HG02981 (cell line): ENCODE results near the gene SGPP2.

Source experiments
- ATAC-seq: cut with Tn5 transposase; IDR thresholded peaks from one replicate; pipeline ENCODE4 v1.9.1; 2021; ENCODE audit warnings: mild to moderate bottlenecking, moderate library complexity; ENCODE audit not compliant: unreplicated experiment

SGPP2 gene

DNA sequence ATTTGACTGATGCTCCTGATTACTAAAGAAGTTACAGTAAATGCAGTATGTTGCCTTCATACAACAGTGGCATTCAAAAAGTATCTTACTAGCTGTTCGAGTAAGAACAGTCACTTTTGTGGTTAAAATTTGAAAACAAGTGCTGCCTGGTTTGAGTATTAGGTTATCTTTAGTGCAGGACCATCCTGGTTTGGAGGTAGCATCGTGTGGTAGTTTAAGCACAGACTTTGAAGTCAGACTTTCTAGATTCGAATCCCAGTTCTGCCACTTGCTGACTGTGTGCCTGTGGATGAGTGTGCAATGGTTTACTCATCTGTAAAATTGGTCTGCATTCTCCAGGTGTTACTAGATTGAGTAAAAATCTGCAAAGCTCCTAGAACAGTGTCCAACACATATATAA, 96.8 kb downstream of the SGPP2 start:
- peak; percentile 67 for ATAC-seq

DNA sequence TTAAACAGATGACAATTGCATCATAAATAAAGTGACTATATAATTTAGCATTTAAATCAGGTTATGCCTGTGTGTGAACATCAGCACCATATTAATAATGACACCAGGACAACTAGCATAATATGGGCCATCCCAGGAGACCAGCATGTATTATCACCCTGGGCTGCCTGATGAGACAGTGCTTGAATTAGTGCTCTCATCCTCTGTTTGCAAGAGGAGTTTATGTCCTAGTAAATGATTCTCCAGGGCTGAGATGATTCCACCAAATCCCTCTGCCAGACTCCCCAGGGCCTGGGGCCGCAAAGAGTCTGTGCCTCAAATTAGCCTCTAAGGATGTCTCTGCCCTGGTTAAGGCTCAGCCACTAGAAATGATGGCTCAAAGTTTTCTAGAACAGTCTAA, 97.7 kb downstream of the SGPP2 start:
- no peak for ATAC-seq

DNA sequence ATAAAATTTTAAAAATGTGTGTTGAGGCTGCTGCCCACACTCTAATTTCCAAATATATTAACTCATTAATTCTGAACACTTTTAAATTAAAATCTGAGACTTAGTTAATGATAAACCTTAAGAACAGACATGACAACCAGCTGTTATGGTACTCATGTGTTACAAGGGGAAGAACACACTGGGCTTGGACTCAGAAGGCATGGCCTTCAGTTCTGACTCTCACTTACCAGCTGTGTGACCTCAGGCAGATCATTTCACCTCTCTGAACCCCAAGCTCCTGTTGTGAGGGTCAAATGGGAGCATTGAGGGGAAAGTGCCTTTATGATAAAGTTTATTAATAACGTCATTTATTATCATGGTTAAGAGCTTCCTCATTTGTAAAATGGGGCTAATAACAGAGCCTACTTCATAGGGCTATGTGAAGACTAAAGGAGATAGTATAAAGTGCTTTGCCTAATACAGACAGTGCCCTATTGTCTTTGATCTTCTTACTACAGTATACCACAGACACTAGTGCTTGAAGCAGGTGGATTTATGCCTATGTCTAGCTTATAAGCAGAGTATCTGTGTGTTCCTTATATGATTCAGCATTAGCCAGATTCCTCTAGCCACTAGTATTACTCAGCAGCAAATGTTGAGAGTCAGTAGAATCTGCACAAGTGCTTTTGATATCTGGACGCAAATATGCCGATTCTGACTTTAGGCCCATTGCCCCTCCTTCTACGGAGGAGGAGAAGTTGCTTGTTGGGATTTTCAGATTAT, 99.6 kb downstream of the SGPP2 start:
- ATAC-seq, result peak; percentile 62

DNA sequence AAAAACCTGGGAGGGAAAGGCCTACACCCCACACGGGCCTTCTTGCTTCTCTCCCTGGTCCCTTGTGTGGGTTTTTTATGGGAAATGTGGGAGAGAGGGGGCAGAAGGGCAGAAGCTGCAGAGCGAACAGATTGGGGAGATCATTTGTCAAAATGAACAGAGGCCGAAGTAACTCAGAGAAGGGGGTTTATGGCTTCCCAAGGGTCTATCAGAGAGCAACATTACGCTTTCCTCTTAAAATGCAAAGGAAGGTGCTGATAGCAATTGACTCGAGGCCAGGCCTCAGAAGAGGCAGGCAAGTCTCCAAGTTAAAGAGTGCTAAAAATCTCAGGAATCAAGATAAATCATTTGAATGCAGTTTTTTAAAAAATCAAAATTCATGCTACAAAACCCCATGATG, 101.5 kb downstream of the SGPP2 start:
- no peak for ATAC-seq

DNA sequence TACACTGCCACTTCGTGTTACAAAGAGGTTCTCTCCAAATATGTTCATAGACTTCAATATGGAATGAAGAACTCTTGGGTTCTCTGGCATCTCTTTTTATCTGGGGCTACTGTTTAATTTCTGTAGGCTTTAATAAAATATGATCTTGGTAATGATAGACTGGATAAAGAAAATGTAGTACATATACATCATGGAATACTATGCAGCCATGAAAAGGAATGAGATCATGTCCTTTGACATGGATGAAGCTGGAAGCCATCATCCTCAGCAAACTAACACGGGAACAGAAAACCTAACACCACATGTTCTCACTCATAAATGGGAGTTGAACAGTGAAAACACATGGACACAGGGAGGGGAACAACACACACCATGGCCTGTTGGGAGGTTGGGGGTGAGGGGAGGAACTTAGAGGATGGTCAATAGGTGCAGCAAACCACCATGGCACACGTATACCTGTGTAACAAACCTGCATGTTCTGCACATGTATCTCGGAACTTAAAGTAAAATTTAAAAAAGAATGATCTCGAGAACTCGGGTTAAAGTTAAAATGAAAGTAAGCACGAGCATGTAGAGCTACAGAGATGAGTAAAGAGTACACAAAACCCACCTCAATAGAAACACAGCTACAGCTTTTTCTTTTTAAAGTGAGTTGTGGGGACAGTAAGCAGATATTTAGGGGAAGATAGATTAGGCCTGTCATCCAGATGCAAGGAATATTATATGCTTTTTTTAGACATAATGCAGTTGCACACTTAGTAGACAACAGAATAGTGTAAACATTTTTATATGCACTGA, 102.3 kb downstream of the SGPP2 start:
- ATAC-seq, result no peak

DNA sequence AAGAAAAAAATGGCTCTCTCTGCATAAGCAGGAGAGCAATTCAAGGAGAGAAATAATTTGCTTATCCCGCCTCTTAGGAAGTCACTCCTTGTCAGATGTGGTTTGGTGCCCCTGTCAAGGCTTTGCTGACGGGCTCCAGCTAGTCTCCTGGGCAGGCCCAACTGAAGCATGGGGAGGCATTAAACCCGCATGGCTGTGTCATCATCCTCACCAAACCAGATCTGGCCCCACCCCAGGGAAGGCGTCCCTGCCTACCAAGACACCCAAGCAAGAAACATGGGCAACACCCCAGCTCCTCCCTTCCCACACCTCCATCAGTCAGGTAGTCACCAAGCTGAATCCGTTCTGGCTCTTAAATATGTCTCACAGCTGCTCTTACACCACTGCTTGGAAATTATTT, 108.0 kb downstream of the SGPP2 start:
- no peak for ATAC-seq

DNA sequence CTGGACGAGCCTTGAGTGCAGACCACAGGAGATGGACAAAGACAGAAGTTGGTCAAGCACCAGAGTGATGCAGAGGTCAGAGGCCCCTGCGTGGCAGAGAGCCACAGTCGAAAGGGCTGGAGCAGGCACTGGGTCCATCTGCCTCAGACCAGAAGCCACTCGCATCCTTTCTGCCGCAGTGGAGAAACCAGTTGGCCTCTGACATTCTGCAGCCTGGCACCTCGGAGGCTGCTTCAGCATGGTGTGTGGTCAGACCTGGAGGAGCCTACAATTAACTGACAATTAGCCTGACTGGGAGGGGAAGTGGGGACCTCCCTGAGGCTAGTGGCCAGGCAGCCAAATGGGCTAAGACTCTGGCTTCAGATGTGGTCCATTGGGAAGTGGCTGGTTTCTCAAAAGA, 111.1 kb downstream of the SGPP2 start:
- ATAC-seq, result no peak

DNA sequence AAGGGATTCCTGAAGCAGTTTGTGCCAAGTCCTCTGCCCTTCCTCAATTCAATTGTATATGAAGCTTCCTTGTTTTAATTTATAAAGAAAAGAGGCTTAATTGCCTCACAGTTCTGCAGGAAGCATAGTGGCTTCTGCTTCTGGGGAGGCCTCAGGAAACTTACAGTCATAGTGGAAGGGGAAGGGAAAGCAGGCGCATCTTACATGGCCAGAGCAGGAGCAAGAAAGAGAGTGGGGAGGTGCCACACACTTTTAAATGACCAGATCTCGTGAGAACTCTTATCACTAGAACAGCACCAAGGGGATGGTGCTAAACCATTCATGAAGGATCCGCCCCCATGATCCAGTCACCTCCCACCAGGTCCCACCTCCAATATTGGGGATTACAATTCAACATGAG, 114.2 kb downstream of the SGPP2 start:
- ATAC-seq, result no peak

DNA sequence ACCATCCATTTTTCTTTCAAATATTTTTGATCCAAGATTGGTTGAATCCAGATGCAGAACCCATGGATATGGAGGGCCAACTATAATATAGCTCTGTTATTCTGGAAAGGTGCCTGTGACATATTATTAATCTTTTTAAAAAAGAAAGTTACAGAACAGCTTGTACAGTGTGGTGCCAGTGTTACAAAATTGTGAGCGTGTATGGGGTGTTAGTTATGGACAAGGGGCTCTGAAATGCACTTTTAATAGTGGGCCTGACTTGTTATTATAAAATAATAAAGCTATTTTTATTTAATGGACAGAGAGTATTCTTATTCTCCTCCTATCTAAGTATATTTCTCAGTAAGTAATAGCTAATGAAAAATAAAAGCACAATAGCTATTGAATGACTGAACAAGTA, 120.3 kb downstream of the SGPP2 start:
- ATAC-seq, result no peak

DNA sequence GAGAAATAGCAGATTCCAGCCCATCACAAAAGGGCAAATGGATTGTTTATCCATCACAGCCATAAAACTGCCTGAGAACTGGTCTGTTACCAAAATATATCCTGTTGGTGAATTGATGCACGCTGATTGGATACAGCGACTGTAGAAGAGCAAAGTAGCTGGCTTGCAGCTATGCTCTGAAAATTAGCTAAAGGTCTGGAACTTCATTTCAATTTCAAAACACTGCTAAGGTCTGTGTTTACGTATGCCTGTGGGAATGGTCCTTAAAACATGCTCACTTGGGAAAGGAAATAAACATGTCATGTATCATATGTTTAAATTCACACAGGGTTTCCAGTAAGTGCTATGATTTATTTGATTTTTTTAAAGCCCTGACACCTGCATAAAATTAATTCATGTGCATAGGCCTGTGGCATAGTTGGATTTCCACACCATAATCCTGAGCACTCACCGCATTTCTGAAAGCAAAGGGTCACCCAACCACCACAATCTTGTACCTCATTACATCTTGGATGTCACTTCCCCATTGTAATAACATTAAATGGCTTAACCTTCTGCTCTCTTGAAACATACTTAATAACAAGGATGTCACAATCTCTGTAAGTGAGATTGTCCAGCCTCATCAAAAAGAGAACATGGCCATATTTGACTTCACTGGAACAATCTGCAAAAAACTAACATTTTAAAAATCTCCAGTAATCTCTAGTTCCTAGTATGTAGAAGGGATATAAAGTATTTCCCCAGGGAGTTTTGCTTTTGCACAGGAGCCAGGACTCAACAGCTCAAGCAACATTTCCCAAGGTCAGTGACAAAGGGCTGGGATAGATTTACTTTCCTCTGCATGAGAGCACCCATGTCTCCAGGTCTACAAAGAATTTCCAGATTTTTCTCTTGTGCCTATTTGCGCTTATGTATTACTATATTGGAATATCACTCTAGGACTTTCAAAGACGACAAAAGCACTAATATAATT, 121.8 kb downstream of the SGPP2 start:
- no peak for ATAC-seq

DNA sequence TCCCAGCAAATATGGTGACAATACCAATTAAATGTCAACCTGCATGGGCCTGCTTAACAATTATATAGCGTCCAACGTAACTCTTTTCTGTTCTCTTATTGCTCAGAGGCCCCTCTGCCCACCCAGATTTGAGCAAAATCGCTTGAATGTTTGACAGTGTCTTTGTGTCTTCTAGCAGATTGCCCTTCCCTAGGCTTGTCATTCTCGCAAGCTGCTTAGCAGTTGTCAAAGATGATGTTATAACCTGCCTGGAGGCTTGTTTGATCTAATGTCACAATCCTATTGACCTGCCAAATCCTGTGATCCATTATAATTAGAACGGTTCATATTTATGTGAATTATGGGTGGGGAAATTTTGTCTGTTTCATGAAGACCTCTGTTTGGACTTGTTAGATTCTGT, 122.7 kb downstream of the SGPP2 start:
- no peak for ATAC-seq

DNA sequence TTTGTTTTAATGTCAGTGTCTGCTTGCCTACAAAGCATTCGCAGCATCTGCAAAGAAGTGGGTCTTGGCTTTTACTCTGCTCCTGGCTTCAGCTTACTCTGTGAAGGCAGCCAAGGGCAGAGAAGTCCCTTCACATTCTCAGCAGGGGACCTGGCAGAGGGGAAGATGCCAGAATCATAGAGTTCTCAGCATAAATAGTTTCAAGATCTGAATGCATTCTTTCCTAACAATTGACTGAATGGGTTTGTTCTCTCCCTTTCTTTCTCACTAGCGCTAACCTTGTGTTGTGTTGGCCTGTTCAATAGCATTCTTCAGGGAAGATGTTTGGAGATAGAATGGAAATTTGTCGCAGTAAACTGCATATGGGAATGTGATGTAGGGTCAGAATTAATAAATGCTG, 124.6 kb downstream of the SGPP2 start:
- ATAC-seq, result no peak

DNA sequence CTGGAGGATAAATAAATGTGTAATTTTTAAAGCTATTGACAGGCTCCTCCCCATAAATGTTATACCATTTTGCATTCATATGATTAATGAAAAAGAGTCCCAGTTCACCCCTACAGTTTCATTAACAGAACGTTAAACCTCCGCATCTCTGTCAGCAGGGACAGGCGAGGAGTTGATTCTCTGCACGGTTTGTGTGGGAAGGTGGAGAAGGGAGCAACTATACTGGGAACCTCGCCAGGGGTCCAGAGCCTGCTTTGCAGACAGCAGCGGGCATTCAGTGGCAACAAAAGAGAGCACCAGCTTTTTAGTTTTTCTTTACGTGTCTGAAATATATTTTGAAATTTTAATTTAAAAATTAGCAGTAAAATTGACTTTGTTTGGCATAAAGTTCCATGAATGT, 130.2 kb downstream of the SGPP2 start:
- no peak for ATAC-seq

DNA sequence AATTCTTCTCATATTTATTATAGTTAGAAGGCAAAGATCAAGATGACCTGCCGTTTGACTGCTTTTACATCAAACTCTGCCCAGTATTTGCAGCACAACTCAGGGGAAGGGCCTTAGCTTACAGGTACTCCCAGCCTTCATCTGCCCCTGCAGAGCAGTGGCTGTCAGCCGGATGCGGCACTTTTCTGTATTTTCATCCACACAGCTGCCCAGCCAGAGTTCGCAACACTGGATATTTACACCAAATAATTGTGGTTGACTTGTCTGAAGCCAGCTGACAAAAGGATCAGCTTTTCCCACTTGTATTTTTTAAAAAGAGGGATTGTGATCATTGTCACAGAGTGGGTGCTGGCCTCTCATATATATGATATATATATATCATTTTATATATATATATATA, 136.8 kb downstream of the SGPP2 start:
- no peak for ATAC-seq

DNA sequence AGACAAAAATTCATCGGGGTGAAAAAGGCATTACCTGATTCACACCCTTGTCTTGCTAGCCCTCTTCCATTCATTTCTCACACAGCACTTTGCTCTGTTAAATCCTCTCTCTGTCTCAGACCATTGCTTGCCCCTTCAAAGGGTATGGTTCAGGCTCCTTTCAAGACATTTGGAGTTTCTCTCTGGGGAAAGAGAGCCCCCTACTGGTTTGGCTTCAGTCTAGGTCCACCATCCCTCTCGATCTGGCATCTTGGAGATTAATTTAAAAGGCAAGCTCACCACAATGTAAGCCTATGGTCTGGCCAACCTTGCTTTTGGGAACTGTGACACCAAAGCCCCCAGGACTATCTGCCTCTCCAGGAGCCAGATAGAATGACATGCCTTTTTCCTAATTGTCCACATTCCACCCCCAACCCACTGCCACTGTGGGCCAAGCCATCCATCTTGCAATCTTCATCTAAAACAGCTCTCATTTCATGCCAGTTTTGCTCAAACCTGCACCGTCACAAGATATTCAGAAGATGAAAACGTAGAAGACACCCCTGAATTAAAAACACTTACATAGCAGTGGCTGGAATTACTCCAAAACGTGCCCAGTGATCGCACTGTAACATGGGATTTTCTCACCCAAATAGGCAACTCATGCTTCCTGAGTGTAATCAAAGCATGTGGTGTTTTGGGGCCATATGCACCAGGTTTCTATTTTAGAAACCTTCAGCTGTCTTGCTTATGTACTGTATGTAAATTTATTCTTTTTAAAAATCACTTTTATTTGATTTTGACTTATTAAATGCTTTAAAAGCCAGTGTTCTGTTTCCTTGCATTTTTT, 137.7 kb downstream of the SGPP2 start:
- ATAC-seq, result peak; percentile 84

DNA sequence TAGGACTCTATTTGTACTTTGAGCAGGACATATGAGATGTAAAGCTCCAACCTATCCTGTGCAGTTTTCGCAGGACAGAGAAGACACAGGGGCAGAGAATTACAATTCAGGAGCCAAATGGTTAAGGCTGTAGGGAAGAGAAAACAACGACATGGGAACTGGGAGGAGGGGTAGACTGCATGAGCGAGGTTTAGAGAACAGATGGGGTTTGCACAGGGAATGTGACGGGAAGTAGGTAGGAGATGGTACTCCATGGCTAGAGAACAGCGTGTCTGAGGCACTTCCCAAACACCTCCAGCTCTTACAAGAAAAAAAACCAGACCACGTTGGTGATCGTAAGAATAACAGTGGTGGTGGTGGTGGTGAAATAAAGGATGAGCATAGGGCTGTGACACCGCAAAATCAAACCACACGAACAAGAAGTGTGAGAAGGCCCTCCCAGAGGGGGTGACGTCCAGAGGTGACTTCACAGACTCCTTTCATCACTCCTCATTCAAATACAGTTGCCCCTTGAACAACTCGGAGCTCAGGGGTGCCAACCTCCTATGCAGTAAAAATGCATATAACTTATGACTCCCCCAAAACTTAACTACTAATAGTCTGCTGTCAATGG, 138.9 kb downstream of the SGPP2 start:
- no peak for ATAC-seq

DNA sequence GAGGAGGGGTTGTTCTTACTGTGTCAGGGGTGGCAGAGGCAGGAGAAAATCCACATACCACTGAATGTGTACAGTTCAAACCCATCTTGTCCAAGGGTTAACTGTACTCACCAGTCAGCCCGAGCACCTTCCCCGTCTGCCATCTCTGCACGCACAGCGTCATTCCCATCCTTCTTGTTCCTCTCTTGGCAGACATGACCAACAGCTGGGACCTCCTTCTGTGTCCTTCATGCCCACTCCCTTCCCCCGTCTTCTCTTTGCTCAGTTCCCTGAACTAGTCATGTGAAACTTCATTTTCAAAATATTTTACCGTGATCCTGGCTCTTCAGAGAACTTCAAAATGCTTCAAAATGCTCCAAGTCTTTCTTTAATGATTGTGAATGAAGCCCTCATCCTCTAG, 139.6 kb downstream of the SGPP2 start:
- ATAC-seq, result no peak

DNA sequence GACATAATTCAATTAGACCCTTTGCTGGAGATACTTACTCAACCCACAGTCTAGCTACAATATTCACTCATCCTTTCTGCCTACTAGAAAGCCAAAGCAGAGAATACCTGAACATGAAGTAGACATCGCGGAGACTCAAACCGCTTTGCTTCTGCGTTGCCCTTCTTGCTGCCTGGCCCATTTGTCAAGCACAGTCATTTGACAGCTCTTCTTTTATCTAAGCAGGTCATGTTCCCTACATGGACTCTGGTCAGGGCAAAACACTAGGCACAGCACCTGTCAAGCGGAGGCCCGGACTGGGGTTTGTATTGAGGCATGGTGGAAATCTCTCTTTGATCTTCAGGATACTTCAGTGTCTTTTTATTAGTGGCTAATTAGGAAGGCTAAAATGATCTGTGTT, 141.9 kb downstream of the SGPP2 start:
- no peak for ATAC-seq

DNA sequence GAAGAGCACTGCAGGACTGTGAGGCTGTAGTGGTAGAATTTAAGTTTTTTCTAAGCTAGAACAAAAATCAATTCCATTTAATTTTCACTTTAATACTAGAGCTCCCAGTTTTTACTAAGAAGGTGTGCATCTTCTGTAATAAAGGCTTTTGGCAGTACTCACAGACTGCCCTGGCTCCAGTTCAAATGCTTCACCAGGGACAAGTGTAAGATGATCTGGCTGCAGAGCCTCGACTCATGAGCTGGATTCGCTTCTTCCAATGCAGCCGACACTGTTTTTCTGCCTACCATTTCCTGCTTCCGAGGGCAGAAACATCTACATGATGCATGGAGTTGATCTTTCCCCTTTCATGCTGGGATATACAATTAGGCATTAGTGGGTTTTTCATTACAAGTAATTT, 144.5 kb downstream of the SGPP2 start:
- no peak for ATAC-seq

DNA sequence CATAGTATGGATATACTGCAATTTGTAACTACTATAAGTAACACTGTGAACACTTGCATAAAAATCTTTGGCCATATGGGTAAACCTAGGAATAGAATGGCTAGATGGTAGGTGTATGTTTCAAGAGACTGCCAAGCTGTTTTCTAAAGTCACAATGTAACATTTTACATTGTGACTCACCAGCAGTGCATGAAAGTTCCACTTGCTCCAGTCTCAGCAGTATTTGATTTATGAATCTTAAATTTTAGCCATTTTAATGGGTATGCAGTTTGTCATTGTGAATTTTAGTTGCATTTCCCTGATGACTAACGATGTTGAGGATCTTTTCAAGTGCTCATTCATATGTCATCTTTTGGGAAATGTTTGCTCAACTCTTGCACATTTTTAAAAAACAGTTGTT, 145.5 kb downstream of the SGPP2 start:
- ATAC-seq, result no peak
